Thoracic aorta (tissue), 2 donors: ENCODE measurements around the gene FXYD7. TPM values are rescaled to one million over a fixed set of nuclear protein-coding genes. Genes with fewer than 3 reads are reported as not detected.

ENCODE experiments used
- ATAC-seq: fragments of 150-250 bp; one replicate; pipeline ENCODE4 v1.8.0; 2017; ENCODE audit warnings: low read depth; ENCODE audit not compliant: insufficient number of reproducible peaks, low FRiP score
- DNase-seq: peaks from one replicate; pipeline ENCODE4 v3.0.0-alpha.2; 2020; ENCODE audit warnings: low spot score
- H3K27ac ChIP-seq, 2 donors: fragments of 200-600 bp; sonication (generic); 1 replicate in 1 of 2; 2 replicates in 1 of 2; pipeline ENCODE4 v1.5.1; 2016; ENCODE audit warnings: mild to moderate bottlenecking in 2 of 2, moderate library complexity in 2 of 2
- H3K27me3 ChIP-seq: fragments of 200-600 bp; sonication (generic); replicated peaks from 2 replicates; pipeline ENCODE4 v1.6.0; 2016; ENCODE audit warnings: mild to moderate bottlenecking; ENCODE audit not compliant: insufficient read depth
- H3K36me3 ChIP-seq: fragments of 200-600 bp; sonication (generic); one replicate; pipeline ENCODE4 v1.5.1; 2016
- H3K4me1 ChIP-seq, 2 donors: fragments of 200-600 bp; sonication (generic); 1 replicate in 1 of 2; 2 replicates in 1 of 2; pipeline versions ENCODE4 v1.5.1 to v1.6.0; 2016; ENCODE audit warnings: low read depth in 2 of 2, mild to moderate bottlenecking in 1 of 2; ENCODE audit not compliant: control insufficient read depth in 1 of 2
- H3K4me3 ChIP-seq: fragments of 200-600 bp; sonication (generic); 2 replicates; pipeline ENCODE4 v1.5.1; 2016; ENCODE audit warnings: mild to moderate bottlenecking
- H3K9me3 ChIP-seq: fragments of 200-600 bp; sonication (generic); 2 replicates; pipeline ENCODE4 v1.5.1; 2016
- CTCF ChIP-seq: fragments of 200-600 bp; sonication (generic); IDR thresholded peaks from one replicate; pipeline ENCODE4 v1.5.1; 2019; ENCODE audit warnings: antibody characterized with exemption
- total RNA-seq, 2 donors: library from RNA; depleted of rRNA; stranded (reverse); fragments of >200 nt; gene quantifications; one replicate each; pipeline versions ENCODE4 v1.1.0 to v1.2.3, GENCODE V29; 2016

The FXYD7 gene
- total RNA-seq, 2 donors from 2014 or later: not detected

- no peak for TF ChIP-seq CTCF
- Histone ChIP-seq H3K27me3 (no peaks in the 10 kb centered on the region), H3K4me3 (no peak overlapping the region), H3K27ac (no peak overlapping the region), H3K9me3 (no peaks in the 10 kb centered on the region), H3K36me3 (no peaks in the 10 kb centered on the region), H3K4me1 (peaks cover 0 to 25% of the 10 kb centered on the region in 2 donors)
- no peak for ATAC-seq
- no peak for DNase-seq
These were observed 12.0 kb upstream of the FXYD7 start for GRCh38 chr19:35130761-35131720.

- no peak for ATAC-seq
- H3K27ac ChIP-seq: no peak overlapping the region
These were observed 10.8 kb upstream of the FXYD7 start for GRCh38 chr19:35132254-35132653.

GRCh38 chr19:35133826-35134225 is 9.2 kb upstream of the FXYD7 start:
- TF ChIP-seq CTCF: no peak
- Histone ChIP-seq H3K9me3 (no peaks in the 10 kb centered on the region), H3K36me3 (no peaks in the 10 kb centered on the region), H3K4me1 (peaks cover 4 to 26% of the 10 kb centered on the region in 2 donors), H3K4me3 (no peak overlapping the region), H3K27me3 (no peaks in the 10 kb centered on the region), H3K27ac (no peak overlapping the region)
- DNase-seq (no peak), ATAC-seq (no peak)

More at GRCh38 chr19:35132254-35132653, 10.8 kb upstream of the FXYD7 start:
- Histone ChIP-seq H3K4me1 (peaks cover 0 to 19% of the 10 kb centered on the region in 2 donors), H3K27me3 (no peaks in the 10 kb centered on the region), H3K36me3 (no peaks in the 10 kb centered on the region), H3K4me3 (no peak overlapping the region), H3K9me3 (no peaks in the 10 kb centered on the region)
- TF ChIP-seq CTCF: no peak
- DNase-seq: no peak

GRCh38 chr19:35134601-35135242 is 8.3 kb upstream of the FXYD7 start, which contains the start of gene LGI4:
LGI4 (minus strand) TSS chr19:35135059; CDS start chr19:35134680, 379 bp downstream.
- Histone ChIP-seq H3K27ac (peak within 1 kb of the TSS; percentile 11 to 73), H3K27me3 (no peaks in the 10 kb centered on the region), H3K4me3 (peak within 1 kb of the TSS; percentile 62), H3K4me1 (peaks cover 4 to 28% of the 10 kb centered on the region in 2 donors), H3K9me3 (no peaks in the 10 kb centered on the region), H3K36me3 (no peaks in the 10 kb centered on the region)
- no peak for TF ChIP-seq CTCF
- DNase-seq (no peak), ATAC-seq (no peak)

GRCh38 chr19:35135389-35135909 is 7.6 kb upstream of the FXYD7 start:
- H3K27ac ChIP-seq: peak overlapping the region; percentile 11 to 73
- peak; percentile 97 for TF ChIP-seq CTCF
- H3K9me3 ChIP-seq: no peaks in the 10 kb centered on the region
- H3K4me3 ChIP-seq: peak overlapping the region; percentile 62
- ATAC-seq: peak; percentile 62
- H3K27me3 ChIP-seq: no peaks in the 10 kb centered on the region
- H3K36me3 ChIP-seq: no peaks in the 10 kb centered on the region
- no peak for DNase-seq
- peaks cover 9 to 35% of the 10 kb centered on the region in 2 donors for H3K4me1 ChIP-seq
